GM12878 (cell line): Measurements from ENCODE around the gene POLR2B. TPM values are rescaled to one million over a fixed set of nuclear protein-coding genes. Genes with fewer than 3 reads are reported as not detected.

ENCODE experiments used
- ATAC-seq: fragments of 200-7000 bp; cut with Tn5 transposase; 3 replicates; pipeline ENCODE4 v1.9.1; 2020; ENCODE audit warnings: mild to moderate bottlenecking, moderate library complexity
- BruUV-seq: library from RNA; stranded (reverse); fragments of 400-500 nt; replicated peaks from 2 replicates; lab custom pipeline; 2021; lab: Mats Ljungman, UMichigan
- CTCF ChIA-PET: fragments of 300-600 bp; sonication (Branson Sonifier 250); formaldehyde crosslinking; extraction: SDS; loops from one replicate; lab custom pipeline; 2021; ENCODE audit warnings: inconsistent platforms; lab: Yijun Ruan, JAX
- POLR2A ChIA-PET: fragments of 350-600 bp; formaldehyde crosslinking; extraction: SDS; loops from one replicate; lab custom pipeline; 2021; ENCODE audit warnings: inconsistent platforms; lab: Charles Lee
- RAD21 ChIA-PET: fragments of 300-600 bp; sonication (Branson Sonifier 250); formaldehyde crosslinking; loops from one replicate; lab custom pipeline; 2023; ENCODE audit warnings: antibody characterized with exemption; ENCODE audit not compliant: unreplicated experiment; lab: Charles Lee
- SMC1A ChIA-PET: fragments of 300-600 bp; sonication (Branson Sonifier 250); formaldehyde crosslinking; loops from one replicate; lab custom pipeline; 2023; ENCODE audit not compliant: unreplicated experiment, uncharacterized antibody; lab: Charles Lee
- DNase-seq: peaks from one replicate; pipeline ENCODE4 v3.0.0-alpha.2; 2011; ENCODE audit warnings: low read depth, low spot score
- FAIRE-seq: peaks from 3 replicates; lab custom pipeline; 2011; peaks lifted over from hg19 to GRCh38; lab: Jason Lieb, UNC
- H2AFZ ChIP-seq: 2 replicates; pipeline ENCODE4 v1.6.0; 2011; ENCODE audit warnings: low read depth, low read length, control low read depth; ENCODE audit not compliant: control insufficient read depth
- H3K27ac ChIP-seq: 2 replicates; pipeline ENCODE4 v1.5.1; 2011; ENCODE audit warnings: control low read depth; ENCODE audit not compliant: control insufficient read depth, insufficient read depth
- H3K27me3 ChIP-seq, 2 experiments: replicated peaks in 1 of 2; 2 replicates each; pipeline versions ENCODE4 v1.6.0 to v1.6.1; 2011; ENCODE audit warnings: low read length in 1 of 2; ENCODE audit not compliant: control insufficient read depth in 2 of 2, insufficient read depth in 2 of 2
- H3K36me3 ChIP-seq, 2 experiments: 2 replicates each; pipeline ENCODE4 v1.5.1; 2011; ENCODE audit warnings: low read length in 1 of 2; ENCODE audit not compliant: control insufficient read depth in 2 of 2, insufficient read depth in 2 of 2
- H3K4me1 ChIP-seq: 2 replicates; pipeline ENCODE4 v1.6.1; 2011; ENCODE audit warnings: mild to moderate bottlenecking, low read length, moderate library complexity, mixed read lengths; ENCODE audit not compliant: control insufficient read depth, insufficient read depth
- H3K4me2 ChIP-seq: 2 replicates; pipeline ENCODE4 v1.6.0; 2011; ENCODE audit warnings: control low read depth; ENCODE audit not compliant: control insufficient read depth, insufficient read depth
- H3K4me3 ChIP-seq: fragments of 200-600 bp; sonication (generic); 2 replicates; pipeline ENCODE4 v1.5.1; 2016
- H3K79me2 ChIP-seq: 2 replicates; pipeline ENCODE4 v1.6.0; 2011; ENCODE audit warnings: low read length; ENCODE audit not compliant: control insufficient read depth, insufficient read depth
- H3K9ac ChIP-seq: 2 replicates; pipeline ENCODE4 v1.8.0; 2011; ENCODE audit warnings: low read length, control low read depth, mixed read lengths; ENCODE audit not compliant: control insufficient read depth, insufficient read depth
- H3K9me3 ChIP-seq: replicated peaks from 3 replicates; pipeline ENCODE4 v1.5.1; 2011; ENCODE audit warnings: mild to moderate bottlenecking, low read length; ENCODE audit not compliant: control insufficient read depth, insufficient read depth
- H4K20me1 ChIP-seq: 2 replicates; pipeline ENCODE4 v1.6.0; 2011; ENCODE audit not compliant: control insufficient read depth, insufficient read depth
- ATF2 ChIP-seq: IDR thresholded peaks from 2 replicates; pipeline ENCODE4 v1.6.1; 2012; ENCODE audit warnings: low read length, inconsistent platforms
- ATF7 ChIP-seq: fragments of 450-650 bp; IDR thresholded peaks from 2 replicates; pipeline ENCODE4 v1.6.1; 2016; ENCODE audit warnings: low read depth, mild to moderate bottlenecking
- EGR1 ChIP-seq, 2 experiments: IDR thresholded peaks; 1 replicate in 1 of 2; 2 replicates in 1 of 2; pipeline ENCODE4 v1.6.1; 2011 to 2012; ENCODE audit warnings: low read depth in 2 of 2, low read length in 2 of 2, borderline replicate concordance in 1 of 2, mild to moderate bottlenecking in 1 of 2, moderate library complexity in 1 of 2
- FOXM1 ChIP-seq: IDR thresholded peaks from 2 replicates; pipeline ENCODE4 v1.6.1; 2012; ENCODE audit warnings: low read depth, mild to moderate bottlenecking, inconsistent platforms, low read length, moderate library complexity
- GABPA ChIP-seq: IDR thresholded peaks from 2 replicates; pipeline ENCODE4 v1.6.1; 2014; ENCODE audit warnings: antibody characterized with exemption, low read depth, mild to moderate bottlenecking, inconsistent platforms
- IKZF1 ChIP-seq: fragments of 450-650 bp; conservative IDR thresholded peaks from 2 replicates; pipeline ENCODE4 v1.6.1; 2017; ENCODE audit warnings: antibody characterized with exemption, mild to moderate bottlenecking
- KDM1A ChIP-seq: fragments of 200-600 bp; sonication (generic); IDR thresholded peaks from 2 replicates; pipeline ENCODE4 v1.6.1; 2016; ENCODE audit warnings: borderline replicate concordance
- MTA2 ChIP-seq: fragments of 450-650 bp; IDR thresholded peaks from 2 replicates; pipeline ENCODE4 v1.6.1; 2016; ENCODE audit warnings: low read depth, mild to moderate bottlenecking, moderate library complexity
- NR2C1 ChIP-seq: fragments of 450-650 bp; IDR thresholded peaks from 2 replicates; pipeline ENCODE4 v1.6.1; 2017; ENCODE audit warnings: antibody characterized with exemption, mild to moderate bottlenecking, moderate library complexity
- POLR2A ChIP-seq: IDR thresholded peaks from 2 replicates; pipeline ENCODE4 v1.6.1; 2011; ENCODE audit warnings: low read depth, mild to moderate bottlenecking, low read length
- POLR2AphosphoS2 ChIP-seq: IDR thresholded peaks from 2 replicates; pipeline ENCODE4 v1.6.1; 2011; ENCODE audit warnings: low read depth, mild to moderate bottlenecking, low read length, improper control_type of control experiment, moderate library complexity
- SUPT20H ChIP-seq: IDR thresholded peaks from 2 replicates; pipeline ENCODE4 v1.6.1; 2011; ENCODE audit warnings: low read depth, mild to moderate bottlenecking, low read length, moderate library complexity, borderline replicate concordance; ENCODE audit not compliant: control insufficient read depth
- YY1 ChIP-seq: IDR thresholded peaks from 2 replicates; pipeline ENCODE4 v1.6.1; 2011; ENCODE audit warnings: low read depth, mild to moderate bottlenecking, low read length
- ZBTB40 ChIP-seq: fragments of 450-650 bp; IDR thresholded peaks from 2 replicates; pipeline ENCODE4 v1.6.1; 2016; ENCODE audit warnings: mild to moderate bottlenecking, moderate library complexity, borderline replicate concordance
- ZNF207 ChIP-seq: fragments of 450-650 bp; IDR thresholded peaks from 2 replicates; pipeline ENCODE4 v1.6.1; 2014; ENCODE audit warnings: antibody characterized with exemption, mild to moderate bottlenecking, borderline replicate concordance
- ZNF592 ChIP-seq: fragments of 450-650 bp; IDR thresholded peaks from 2 replicates; pipeline ENCODE4 v1.6.1; 2017; ENCODE audit warnings: mild to moderate bottlenecking, moderate library complexity
- WGBS: methylation state at CpG from one replicate; pipeline ENCODE4 v1.1.6; 2016; ENCODE audit warnings: low lambda C conversion rate; ENCODE audit not compliant: insufficient replicate concordance, insufficient coverage; ENCODE audit errors: missing lambda C conversion rate; 5-methylcytosine and 5-hydroxymethylcytosine counted together
- in situ Hi-C: fragments of 300-500 bp; cut with MboI; formaldehyde crosslinking; loops from 9 replicates; pipeline ENCODE4 v1.14.3; 2018; ENCODE audit warnings: mixed read lengths
- intact Hi-C: fragments of 100-400 bp; cut with micrococcal nuclease; formaldehyde crosslinking; loops from one replicate; pipeline ENCODE4 v1.14.2; 2022; ENCODE audit not compliant: unreplicated experiment
- polyA plus RNA-seq, 11 experiments: library from polyadenylated mRNA; depleted of rRNA in 4 of 11; unstranded in 6 of 11; stranded (reverse) in 5 of 11; fragments of >200 nt; fragmentation: Nextera tagmentation in 4 of 11; fragmentation: Illumina TruSeq in 1 of 11; extraction: Ambion mirVana in 4 of 11; extraction: Trizol in 1 of 11; gene quantifications; 1 replicate in 1 of 11; 2 replicates in 10 of 11; pipeline versions ENCODE4 v1.2.1 to v1.2.3, GENCODE V29; 2011 to 2016; ENCODE audit warnings: inconsistent platforms in 2 of 11, missing spikeins in 2 of 11, low read depth in 1 of 11
- total RNA-seq, 4 experiments: library from RNA; depleted of rRNA in 3 of 4; stranded (reverse); fragments of >200 nt in 3 of 4; fragmentation: Illumina TruSeq in 1 of 4; extraction: Trizol in 1 of 4; gene quantifications; 2 replicates each; pipeline versions ENCODE4 v1.2.1 to v1.2.3, GENCODE V29; 2013 to 2021

POLR2B gene
- total and polyA plus RNA-seq, 10 of the 15 experiments (the other 5 are each of a cell fraction or from before 2014, with no cell fraction given), result 46.0 to 183 (median 99.2) TPM

- CTCF ChIA-PET, result no interaction called here
- 96% methylated on average over 1 of the region's 1 CpG for WGBS
- H3K79me2 ChIP-seq, result no peaks in the 10 kb centered on the region
- TF ChIP-seq POLR2AphosphoS2, result no peak
- no peak for TF ChIP-seq EGR1 (IDR thresholded peaks at IDR 0.05; ENCODE audit: borderline replicate concordance in 1 of 2, low read depth in 2 of 2, low read length in 2 of 2)
- TF ChIP-seq IKZF1, result no peak
- no peak for TF ChIP-seq ZNF592
- TF ChIP-seq ZNF207, result no peak
- TF ChIP-seq GABPA, result no peak
- TF ChIP-seq FOXM1, result no peak
- no peak for TF ChIP-seq NR2C1
- TF ChIP-seq ATF7, result no peak
- no peak for TF ChIP-seq POLR2A
- TF ChIP-seq SUPT20H, result no peak
- TF ChIP-seq MTA2, result no peak
- no peak for TF ChIP-seq ZBTB40
- no peak for TF ChIP-seq KDM1A
- TF ChIP-seq YY1, result no peak
- TF ChIP-seq ATF2, result no peak
These were observed 84.8 kb downstream of the POLR2B start for GRCh38 chr4:57063518-57063917.

More at GRCh38 chr4:57063518-57063917, 84.8 kb downstream of the POLR2B start:
- DNase-seq (no peak), ATAC-seq (no peak), FAIRE-seq (no peak)
- BruUV-seq, result no TSS peak
- RAD21 ChIA-PET, result no interaction called here
- in situ Hi-C loops, result loop anchor here (10.0 kb wide), 1 partner anchor 61 kb away; no protein-coding TSS in a partner anchor
- SMC1A ChIA-PET, result no interaction called here
- Histone ChIP-seq H2AFZ (no peak overlapping the region), H3K27me3 (no peaks in the 10 kb centered on the region), H3K9me3 (no peaks in the 10 kb centered on the region), H3K4me3 (no peak overlapping the region), H3K36me3 (no peaks in the 10 kb centered on the region), H3K9ac (no peak overlapping the region), H3K4me2 (no peak overlapping the region), H4K20me1 (no peaks in the 10 kb centered on the region), H3K4me1 (no peaks in the 10 kb centered on the region), H3K27ac (no peak overlapping the region)
- POLR2A ChIA-PET, result no interaction called here
- intact Hi-C loops, result no loop called here
